ENCODE results near the gene RPLP2.

Gene RPLP2

DNA sequence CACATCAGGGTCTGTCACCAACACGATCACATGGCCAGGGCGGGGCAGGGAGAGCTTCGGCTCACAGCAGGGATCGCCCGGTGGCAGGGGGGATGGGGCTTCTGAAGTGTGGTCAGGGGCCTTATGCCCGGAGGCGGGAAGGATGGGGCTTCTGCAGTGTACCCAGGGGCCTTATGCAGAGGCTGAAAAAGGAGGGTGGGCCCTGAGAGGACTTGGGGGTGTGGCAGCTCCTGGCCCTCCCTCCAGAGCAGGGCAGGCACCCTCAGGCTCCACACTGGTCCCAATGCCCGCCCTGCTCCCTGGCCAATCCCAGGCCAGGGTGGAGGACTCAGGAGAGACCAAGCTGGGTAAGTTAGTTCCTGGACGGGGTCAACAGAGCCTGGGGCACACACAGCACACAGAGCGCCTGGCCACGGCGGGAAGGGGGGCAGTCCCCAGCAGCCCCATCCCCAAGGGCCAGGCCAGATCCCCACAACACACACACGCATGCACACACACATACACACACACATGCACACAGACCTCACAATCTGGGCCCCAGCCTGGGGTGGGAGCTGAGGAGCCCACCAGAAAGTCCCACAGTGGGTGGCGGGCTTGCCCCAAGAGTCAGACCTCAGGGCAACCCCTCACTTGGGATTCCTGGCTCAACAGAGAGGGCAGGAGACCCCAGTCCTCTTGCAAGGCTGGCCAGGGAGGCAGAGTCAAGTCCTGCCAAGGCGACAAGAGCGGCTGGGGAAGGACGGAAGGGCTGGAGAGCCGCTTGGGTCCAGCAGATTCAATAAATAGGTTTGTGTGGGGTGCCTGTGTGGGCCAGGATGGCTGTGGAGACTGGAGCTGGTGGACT is 18.8 kb upstream of the RPLP2 start:
- in situ Hi-C loops (cut with MboI; ENCODE audit: low sequenced_read_pairs) = no loop called here

DNA sequence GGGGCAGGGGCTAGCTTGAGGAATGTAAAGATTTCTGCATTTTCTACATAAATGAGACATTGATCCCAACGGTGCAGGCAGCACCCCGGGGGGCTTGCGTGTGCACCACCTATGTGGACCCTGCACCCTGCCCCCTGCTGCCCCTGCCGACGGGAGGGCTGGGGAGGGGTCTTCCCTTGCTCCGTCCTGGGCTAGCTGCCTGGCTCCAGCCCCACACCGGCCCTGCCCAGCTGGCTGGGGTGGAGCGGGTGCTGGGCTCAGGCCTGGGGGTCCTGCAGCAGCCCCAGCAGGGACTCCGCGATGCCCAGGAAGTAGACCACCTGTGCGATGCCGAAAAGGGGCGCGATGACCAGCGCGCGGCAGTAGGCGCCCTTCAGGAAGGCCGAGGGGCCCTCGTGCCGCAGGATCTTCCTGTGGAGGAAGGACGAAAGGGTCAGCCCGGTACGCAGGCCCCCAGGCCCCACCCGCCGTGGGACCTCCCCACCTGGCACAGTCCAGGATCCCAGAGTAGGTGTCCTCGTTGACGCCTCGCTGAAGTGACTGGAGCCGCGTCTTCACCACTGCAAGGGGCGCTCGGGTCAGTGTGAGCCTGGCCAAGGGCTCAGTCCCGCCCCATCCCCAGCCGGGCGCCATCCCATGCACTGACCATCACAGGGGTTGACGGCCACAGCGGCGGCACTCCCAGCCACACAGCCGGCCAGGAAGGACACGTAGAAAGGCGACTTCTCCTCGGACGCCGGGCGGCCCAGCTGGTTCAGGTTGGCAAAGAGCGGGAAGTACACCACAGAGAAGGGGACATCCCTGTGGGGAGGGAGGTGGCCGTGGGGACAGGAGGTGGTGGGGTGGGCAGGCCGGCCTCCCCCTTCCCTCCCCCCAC is 17.9 kb upstream of the RPLP2 start:
- in situ Hi-C loops (cut with MboI; ENCODE audit: low sequenced_read_pairs) = no loop called here

DNA sequence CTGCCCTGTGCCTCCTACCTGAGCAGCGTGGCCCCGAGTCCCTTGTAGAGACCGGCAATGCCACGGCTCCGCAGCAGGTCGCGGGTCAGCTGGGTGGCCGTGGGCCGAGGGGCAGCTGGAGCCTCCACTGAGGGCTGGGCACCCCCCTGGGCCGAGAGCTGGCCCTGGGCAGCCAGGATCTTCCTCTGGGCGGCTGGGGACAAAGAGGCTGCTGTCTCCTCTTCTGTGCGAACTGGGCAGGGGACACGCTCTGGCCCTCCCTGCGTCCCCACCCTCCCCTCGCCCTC is 17.3 kb upstream of the RPLP2 start:
- in situ Hi-C loops (cut with MboI; ENCODE audit: low sequenced_read_pairs) = no loop called here

DNA sequence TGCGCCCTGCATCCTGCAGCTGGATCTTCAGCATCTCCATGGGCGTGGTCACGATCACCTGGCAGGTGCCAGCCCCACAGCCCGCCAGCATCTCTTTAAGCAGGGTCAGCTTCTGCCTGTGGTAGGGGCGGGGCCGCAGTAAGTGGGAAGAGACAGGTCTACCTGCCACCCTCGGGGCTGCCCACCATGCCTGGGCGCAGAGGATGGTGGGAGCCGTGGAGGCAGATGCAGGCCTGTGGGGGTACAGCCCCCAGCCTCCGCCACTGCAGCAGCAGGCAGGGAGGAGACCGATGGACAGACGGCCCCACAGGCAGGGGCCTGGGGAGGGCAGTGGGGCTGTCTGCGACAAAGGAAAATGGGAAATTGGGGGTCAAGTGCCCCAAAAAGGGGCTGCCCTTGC is 16.9 kb upstream of the RPLP2 start:
- in situ Hi-C loops (cut with MboI; ENCODE audit: low sequenced_read_pairs) = no loop called here

DNA sequence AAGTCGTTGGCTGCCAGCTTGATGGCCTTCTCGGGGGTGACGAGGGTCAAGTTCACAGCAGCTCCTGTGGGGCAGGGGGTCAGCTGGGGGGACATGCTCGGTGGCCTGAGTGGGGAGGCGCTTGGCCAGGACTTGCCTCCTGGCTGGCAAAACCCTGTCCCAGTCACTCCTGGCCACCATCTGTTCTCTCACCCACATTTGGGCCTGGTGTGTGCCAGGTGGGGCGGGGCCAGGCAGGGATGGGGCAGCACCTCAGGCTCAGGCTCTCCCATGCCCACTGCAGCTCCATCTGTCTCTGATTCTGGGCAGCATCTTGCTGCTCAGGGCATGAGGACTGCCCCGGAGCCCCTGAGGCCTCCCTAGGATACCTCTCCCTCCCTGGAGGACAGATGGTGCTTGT is 16.2 kb upstream of the RPLP2 start:
- in situ Hi-C loops (cut with MboI; ENCODE audit: low sequenced_read_pairs) = no loop called here

DNA sequence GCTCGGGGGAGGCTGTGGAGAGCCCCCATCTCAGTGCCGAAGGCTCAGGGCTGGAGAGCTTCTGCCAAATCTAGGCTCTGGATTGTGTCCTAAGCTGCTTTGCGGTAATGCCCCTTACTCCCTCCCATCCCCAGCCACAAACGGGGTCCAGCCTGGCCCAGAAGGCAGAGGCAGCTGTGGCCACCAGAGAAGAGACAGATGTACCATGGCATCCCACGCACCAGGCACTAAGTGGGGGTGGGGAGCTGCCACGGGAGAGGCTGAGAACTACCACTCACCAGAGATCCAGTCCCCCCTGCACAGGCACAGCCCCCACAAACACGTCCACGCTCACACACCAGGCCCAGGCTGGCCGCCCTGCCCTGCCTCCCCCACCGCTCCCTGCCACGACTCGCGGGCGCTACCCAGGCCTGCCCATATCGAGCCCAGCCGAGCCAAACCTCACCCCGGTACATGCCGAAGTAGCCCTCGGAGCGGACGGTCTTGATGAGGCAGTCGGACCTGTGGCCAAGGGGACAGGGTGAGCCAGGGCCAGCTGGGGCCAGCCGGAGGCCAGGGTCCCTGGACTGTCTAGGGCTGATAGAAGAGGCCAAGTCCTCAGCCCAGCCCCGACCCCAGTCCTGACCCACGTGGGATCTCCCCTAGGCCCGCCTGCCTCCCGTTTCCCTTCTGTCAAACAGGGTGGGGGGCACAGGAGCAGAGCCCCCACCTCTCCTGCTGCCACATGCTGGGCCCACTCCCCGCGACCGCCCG is 15.6 kb upstream of the RPLP2 start:
- in situ Hi-C loops (cut with MboI; ENCODE audit: low sequenced_read_pairs) = no loop called here

DNA sequence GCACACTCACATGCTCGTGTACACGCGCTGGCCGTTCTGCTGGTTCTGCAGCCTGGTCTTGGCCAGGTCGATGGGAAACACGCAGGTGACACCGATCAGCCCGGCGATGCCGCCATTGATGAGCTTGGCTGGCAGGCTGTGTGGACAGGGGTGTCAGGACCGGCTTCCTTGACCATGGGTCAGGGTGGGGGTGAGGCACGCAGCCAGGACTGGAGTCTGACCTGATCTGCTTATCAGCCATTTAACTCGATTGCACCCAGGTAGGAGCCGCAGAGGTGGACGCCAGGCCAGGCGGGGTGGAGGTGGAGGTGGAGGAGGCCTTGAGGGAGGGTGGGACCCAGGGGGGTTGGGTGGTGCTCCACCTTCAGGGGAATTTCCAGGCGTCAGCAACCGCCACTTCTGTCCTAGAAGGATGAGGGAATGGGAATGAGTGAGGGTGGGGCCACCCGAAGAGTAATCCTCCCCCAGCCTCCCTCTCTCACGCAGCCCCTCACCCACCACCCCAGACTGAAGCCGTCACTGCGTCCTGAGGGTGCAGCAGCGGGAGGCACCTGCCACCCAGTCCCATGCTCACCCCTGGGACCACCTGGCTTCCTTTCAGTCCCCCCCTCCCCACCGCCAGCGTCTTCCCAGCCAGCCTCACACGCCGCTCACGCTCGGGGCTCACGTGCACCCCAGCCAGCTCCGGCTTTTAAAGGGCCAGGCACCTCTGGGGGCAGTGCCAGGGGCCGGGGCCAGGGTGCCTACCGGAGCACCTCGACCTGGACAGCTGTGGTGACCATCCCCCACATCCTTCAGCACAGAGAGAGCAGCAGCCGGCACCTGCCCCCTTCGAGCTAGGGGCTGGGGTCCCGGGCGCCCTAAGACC is 14.8 kb upstream of the RPLP2 start:
- in situ Hi-C loops (cut with MboI; ENCODE audit: low sequenced_read_pairs) = no loop called here

DNA sequence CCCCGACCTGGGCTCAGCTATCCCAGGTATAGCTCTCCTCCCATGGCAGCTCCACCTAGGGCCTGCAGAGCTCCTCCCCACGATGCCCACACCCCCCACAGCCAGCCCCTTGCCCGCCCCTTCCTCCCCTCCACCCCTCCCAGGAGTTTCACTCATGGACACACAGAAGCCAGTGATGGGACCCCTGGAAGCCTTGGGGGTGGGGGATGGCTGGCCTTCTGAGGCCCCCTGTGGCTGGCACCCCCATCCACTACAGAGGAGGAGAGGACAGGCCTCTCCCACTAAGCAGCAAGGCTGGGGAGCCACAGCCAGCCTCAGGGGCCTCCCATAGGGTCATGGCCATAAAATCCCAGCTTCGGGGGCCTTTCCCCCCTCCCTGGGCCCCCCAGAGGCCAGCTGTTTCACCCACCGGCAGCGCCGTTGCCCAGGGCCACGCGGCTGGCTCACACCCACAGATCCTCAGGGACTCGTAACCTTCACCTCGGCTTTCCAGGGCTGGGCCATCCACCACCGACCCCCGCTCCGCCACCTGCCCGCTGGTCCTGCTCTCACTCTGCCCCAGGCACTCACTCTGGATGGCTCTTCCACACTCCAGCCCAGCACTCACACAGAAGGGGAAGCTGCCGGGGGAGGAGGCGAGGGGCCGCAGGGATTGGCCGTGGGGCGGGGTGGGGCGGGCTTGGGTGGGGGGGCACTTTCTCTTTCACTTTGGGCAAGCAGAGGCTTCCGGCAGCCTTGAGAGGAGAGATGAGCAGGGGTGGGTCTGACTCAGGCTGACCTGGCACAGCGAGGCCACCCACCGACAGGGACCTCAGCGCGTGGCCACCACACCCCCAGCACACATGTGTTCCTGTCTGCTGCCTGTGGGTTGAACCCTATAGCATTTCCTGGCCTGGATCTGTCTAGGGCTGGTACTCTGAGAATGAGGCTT is 13.9 kb upstream of the RPLP2 start:
- in situ Hi-C loops (cut with MboI; ENCODE audit: low sequenced_read_pairs) = no loop called here

DNA sequence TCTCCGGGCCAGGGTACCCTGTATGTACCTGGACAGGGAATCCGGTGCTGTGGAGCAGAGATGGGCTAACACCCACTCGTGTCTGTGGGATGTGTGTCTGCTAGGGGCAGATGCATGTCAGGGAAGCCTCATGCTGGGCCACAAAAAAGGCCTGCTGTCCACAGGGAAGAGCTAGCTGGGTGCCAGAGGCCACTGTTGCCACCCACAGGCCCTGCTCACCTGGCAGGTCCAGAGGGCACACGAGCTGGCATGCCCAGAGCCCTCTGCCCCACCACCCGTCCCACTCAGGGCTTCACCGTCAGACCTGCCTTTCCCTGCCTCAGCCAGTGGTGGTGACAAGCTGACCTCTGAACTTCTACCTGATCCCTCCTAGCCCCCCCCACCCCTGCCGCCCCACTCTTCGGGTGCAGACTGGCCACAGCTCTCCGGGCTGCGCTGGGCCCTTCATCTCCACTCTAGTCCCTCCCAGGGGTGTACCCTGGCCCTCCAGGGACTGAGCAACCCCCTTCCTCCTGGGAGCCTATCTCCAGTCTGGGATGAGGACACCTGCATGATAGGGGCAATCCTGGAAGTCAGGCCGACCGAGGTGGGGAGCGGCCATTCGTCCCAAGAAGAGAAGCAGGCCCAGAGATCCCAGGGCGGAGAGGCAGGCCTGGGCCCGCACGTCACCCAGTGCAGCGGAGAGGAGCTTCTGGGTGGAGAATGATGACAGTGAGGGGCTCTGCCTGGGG is 13.0 kb upstream of the RPLP2 start:
- in situ Hi-C loops (cut with MboI; ENCODE audit: low sequenced_read_pairs) = no loop called here

DNA sequence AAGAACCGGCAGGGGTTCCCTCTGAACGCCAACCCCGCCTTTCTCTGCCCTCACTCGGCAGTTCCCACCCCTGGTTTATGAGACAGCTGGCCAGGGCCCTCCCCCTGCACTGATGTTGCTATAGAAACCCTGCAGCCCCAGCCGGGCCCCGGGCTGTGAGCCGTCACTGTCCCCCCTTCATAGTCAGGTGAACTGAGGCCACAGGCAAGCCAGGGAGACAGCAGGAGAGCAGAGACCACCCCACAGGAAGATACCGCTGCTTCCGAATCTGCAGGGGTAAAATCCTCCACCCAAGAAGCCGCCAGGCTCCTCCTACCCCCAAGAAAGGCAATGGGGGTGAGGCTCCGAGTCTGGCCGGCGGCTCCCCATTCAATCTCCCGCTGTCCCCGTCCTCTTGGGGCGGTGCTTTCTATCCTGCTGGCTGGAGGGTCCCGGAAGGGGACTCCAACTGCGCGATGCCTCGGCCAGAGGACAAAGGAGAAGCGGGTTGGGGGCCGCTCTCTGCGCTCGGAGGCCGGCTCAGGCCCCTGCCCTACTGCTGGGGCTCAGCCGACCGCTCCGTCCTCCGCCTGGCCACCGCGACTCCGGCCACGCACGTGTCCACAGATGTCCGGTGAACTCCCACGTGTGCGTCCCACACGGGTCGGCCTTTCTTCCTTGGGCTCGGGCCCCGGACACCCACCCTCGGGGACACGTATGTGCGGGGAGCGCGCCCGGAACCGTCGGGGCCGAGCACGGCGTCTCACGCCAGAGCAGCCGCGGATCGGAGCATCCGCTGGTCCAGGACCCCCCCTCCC is 12.3 kb upstream of the RPLP2 start:
- in situ Hi-C loops (cut with MboI; ENCODE audit: low sequenced_read_pairs) = no loop called here

DNA sequence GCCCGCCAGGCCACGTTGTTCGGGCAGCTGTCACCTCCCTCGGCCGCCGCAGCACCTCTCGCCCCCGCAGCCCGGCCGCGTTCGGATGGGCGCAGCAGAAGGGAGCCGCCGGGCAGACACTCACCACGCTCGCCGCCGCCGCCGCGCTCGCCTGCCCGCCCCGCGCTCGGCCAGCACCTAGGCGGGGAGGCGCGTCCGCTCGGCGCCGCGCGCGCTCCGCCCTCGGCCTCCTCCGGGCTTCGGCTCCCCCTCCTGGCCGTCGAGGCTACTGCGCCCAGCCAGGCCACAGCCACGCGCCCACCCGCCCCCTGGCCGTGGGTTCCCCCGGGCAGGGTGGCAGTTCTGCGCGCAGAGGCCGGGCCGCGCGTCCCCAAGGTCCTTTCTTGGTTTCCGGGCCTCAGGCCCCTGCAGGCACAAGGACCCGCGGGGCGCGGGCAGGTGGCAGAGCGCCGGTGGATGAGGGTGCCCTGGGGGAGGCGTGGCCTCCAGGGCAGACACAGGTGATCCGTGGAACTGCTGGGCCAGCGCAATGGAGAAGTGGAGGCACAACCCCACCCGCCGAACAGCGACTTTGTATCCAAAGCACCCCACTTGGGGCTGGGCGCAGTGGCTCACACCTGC is 11.6 kb upstream of the RPLP2 start, which contains the start of gene SLC25A22:
Gene SLC25A22, minus strand, starts transcription at position 189 of the 621 bp plus-strand sequence. CDS start 3,275 bp downstream, outside the sequence.
- in situ Hi-C loops (cut with MboI; ENCODE audit: low sequenced_read_pairs) = no loop called here

DNA sequence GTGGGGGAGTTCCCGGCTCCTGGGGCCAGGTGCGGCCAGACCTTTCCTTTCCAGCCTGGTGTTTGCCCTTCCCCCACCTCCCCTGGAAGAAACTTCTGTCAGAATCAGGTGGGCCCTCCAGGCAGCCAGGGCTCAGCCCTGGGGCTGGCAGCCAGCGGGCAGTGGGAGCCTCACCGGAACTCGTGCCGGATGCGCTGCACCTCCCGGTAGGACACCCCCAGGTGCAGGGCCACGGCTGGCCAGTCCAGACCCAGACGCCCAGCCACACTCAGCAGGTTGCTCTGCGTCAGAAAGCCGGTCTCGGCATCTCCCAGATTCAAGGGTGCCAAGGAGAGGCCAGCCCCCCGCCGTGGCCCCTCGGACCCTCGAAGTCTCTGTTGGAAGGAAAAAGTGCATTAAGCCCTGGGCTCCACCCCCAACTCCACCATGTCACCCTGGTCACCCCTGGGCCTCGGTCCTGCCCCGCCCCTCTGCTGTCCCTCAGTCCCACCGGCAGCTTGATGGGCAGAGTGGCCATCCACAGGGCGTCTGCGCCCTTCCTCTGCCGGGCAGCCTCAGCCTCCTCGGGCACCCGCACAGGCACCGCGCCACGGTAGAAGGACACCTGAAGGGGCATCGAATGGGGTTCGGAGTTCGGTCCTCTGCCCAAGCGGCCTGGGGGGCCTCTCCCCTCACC is 10.0 kb upstream of the RPLP2 start:
- in situ Hi-C loops (cut with MboI; ENCODE audit: low sequenced_read_pairs) = no loop called here

DNA sequence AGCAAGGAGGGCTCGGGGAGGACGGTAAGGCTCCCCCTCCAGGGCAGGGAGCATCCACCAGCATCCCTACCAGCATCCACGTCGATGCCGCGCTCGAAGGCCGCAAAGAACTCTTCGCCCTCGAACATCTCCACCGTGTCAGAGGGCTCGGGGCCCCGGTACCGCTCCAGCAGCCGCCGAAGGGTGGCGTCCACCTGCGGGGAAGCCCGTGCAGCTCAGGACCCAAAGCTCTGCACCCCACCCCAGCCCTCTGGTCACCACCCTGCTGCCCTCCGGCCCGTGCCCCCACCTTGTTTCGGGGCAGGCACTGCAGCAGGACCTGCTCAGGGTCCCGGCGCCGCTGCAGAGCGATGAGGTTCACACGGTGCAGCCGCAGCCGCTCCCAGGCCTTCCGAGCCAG is 9.3 kb upstream of the RPLP2 start:
- in situ Hi-C loops (cut with MboI; ENCODE audit: low sequenced_read_pairs) = no loop called here

DNA sequence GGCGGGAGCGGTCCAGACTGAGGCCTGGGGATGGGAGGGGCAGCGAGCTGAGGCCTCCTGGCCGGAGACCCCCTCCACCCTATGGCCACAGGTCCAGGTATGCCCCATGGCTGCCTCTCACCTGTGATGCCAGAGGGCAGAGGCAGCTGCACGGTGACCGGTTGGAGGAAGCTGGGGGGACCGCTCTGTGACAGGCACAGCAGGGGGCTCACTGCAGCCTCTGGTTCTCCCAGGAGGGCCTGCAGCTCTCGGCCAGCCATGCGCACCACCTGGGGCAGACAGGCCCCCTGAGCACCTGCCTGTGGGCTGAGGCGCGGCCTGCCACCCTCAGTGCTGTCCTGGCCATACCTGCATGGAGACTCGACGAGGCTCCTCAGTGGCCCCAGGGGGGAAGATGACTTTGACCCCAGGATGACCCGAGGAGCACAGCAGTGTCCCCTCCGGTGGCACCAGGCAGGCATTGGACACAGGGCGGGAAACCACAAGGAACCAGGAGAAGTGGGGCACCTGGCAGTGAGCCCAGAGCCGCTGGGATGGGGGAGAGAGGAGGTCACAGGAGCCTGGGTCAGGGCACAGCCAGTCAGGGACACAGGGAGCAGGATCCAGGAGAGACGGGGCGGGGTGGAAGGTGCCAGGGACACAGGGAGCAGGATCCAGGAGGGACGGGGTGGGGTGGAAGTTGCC is 8.5 kb upstream of the RPLP2 start:
- in situ Hi-C loops (cut with MboI; ENCODE audit: low sequenced_read_pairs) = no loop called here

DNA sequence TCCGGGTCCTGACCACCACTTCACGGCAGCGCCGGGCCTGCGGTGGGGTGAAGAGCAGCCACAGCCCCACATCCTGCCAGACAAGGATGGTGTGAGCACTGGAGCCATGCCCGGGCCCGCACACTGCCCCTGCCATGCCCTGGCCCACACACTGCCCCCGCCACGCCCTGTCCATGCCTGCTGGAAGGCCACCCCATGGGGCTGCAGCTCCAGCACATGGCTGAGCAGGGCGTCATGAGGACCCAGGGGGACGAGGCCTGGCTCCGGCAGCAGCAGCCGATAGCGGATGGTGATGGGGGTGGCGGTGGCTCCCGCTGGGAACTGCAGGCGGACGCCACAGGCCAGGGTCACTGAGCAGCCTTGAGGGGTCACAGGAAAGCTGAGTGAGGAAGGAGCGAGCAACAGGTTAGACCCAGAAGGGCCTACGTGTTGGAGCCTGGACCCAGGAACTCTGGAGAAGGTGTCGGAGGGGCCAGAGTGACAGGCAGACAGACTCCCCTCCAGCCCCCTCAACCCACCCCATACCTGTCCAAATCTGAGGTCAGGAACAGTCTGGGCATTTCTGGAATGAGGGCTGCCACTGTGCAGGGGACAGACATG is 7.6 kb upstream of the RPLP2 start:
- in situ Hi-C loops (cut with MboI; ENCODE audit: low sequenced_read_pairs) = no loop called here

All from hTERT RPE-1 (cell line).